HG03354 (cell line): ENCODE data around the gene C10orf143.
"Not testable (repeated sequence)": the region's sequence is repeated elsewhere in the genome, so short reads cannot be mapped to it uniquely, and the experiment has no call there.

Experiments used
- ATAC-seq: cut with Tn5 transposase; IDR thresholded peaks from one replicate; pipeline ENCODE4 v1.9.1; 2021; ENCODE audit warnings: mild to moderate bottlenecking; ENCODE audit not compliant: unreplicated experiment, poor library complexity, severe bottlenecking

Gene C10orf143

DNA sequence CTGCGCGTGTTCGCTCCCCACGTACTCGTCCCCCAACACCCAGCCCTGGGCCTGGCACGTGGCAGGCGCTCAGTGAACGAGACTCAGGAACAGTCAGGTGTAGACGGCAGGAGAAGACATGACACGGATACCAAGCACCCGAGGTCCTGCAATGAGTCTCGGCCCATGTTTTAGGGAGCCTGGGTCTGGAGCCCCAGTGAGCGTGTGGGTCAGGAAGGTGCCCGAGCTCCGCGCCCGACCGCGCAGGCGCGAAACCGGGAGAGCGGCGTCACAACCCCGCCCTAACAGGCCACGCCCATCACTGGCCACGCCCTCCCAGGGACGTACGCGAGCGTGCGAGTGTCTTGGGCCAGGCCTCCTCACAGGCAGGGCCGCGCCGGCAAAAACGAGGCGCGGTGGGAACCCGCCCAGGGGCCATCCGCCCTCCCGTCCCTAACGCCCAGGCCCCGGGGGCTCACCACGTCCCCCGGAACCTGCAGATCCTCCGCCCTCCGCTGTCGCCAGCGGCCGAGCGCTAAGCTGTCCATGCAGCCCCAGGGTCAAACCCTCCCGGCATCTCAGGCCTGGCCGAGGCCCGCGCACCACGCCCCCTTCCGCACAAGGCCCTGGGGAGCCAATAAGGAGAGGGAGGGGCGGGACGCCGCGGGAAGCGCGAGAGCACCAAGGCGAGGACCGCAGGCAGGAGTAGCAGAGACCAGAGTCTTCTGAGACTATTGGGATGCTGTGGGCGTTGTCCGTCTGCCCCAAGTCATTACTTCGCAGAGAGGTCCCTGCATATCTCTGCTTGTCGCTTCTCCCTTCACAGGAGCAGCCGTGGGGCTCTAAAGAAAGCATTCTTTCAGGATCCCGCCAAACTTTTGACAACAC lies at the start of gene C10orf143:
Gene C10orf143, minus strand, starts transcription at position 585 of the 867 bp plus-strand sequence. Its CDS starts 58 bp downstream, at position 527.
- peak; percentile 83 for ATAC-seq

DNA sequence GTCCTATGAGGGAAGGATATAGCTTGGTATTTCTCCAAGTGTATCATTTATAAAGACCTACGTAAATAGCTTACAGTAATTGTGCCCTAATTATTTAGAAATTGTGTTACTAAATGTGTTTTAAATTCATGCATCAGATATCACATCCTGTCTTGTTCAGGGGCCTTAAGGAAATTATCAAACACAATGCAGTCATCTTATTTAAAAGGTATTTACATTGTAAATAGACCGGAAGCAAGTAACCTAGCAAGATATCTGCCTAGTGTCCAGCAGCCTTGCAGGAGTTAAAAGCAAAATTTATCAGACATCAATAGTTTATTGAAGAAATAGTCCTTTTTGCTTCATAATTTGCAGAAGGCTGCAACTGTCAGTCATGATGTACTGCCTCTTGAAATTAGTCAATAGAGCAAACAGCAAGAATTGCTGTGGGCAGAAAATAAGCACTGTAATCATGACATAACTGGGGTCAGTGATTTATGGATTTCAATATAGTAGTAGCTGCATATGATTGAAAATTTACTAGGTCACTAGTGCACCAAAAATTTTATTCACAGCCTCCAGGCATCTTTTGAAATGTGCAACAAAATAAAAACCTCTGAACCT lies 48.7 kb upstream of the C10orf143 start:
- no peak for ATAC-seq

DNA sequence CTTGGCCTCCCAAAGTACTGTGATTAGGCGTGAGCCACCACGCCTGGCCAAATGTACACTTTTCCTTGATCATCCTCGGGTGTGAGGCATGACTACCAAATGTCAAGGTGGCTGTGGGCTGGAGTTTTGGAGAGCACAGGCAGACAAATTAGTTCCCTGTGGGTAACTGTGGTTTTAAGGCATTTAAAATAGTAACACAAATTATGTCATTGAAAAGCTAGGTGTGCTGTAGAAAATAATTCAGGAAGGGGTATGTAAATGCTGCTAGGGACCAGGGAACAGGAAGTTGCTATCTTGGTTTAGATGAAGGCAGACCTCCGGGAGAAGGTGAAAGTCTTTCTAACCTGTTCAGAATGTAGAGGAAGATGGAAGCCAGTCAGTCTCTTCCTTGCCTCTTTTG lies 35.4 kb upstream of the C10orf143 start:
- ATAC-seq = no peak

DNA sequence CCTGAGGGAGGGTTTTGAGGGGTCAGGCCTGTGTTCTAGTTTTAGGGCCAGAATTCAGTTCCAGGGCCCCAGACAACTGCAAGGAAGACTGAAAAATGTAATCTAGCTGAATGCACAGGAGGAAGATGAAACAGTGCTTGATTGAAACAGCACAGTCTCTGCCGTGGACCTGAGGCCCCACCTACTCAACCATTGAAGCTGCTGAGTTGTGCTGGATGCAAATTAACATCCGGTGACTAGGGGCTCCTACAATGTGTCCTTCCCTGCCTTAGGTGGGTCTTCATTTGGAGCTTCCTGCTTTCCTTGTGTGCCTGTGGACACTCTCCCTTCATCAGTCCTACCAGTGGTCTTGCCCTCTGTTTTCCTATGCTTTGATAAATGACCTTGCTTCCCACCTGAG lies 31.2 kb upstream of the C10orf143 start:
- ATAC-seq = peak; percentile 91

DNA sequence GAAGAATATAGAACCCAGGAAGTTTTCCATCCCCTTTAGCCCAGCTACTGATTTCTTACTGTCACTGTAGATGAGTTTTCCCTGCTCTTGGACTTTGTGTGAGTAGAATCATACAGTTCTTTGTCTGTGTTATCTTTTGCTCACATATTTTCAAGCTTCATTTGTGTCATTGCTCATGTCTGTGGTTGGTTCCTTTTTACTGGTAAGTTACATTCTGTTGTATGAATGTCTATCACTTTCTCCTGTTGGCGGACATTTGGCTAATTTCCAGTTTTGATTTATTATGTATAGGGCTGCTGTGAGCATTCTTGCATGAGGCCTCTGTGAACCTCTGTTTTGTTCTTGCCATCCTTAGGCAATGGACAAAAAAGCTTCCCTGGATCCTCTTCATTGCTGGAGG lies 30.8 kb upstream of the C10orf143 start:
- peak; percentile 17 for ATAC-seq

DNA sequence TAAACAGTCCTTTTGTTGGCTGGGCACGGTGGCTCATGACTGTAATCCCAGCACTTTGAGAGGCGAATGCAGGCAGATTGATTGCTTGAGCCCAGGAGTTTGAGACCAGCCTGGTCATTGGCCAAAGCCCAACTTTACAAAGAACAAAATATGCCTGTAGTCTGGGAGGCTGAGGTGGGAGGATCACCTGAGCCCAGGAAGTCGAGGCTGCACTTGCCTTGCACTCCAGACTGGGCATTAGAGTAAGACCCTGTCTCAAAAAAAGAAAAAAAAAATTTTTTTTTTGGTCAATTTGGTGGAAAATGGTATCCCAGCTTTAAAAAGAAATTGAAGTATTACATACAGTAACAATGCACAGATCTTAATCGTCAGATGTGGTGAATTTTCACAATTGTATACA lies 30.4 kb upstream of the C10orf143 start:
- ATAC-seq = no peak

DNA sequence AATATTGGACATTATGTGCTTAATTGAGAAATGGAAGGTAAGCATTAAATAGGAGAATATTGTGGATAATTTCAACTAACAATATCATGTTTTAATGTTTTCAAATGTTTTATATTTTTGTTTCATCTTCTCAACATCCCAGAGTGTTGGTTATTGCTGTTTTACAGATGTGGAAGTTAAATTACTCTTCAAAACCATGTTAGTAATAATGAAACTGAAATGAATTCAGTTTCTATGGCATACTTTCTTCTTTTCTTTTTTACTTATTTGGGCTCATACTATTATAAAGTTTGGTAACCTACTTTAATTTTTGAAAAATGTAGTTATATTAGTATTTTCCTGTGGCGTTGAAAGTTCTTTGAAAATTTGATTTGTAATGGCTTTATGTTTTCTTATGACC lies 29.8 kb upstream of the C10orf143 start:
- no peak for ATAC-seq

DNA sequence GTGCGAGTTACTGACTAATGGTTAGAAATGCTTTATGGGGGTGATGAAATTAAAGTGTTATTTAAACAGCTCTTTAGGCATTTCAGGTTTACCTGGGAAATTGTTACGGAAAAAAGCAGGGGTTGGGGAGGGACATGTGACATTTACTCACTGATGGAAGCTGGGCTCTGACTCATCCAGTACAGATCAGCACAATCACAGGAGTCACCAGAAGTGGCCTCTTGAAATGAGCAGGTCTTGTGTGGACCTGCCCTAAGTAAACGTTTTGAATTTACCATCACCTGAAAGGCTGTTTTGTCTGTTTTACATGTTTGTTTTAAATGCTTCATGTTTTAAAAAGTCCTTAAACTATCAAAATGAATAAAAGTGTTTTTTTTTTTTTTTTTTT lies 27.8 kb upstream of the C10orf143 start:
- ATAC-seq = no peak

DNA sequence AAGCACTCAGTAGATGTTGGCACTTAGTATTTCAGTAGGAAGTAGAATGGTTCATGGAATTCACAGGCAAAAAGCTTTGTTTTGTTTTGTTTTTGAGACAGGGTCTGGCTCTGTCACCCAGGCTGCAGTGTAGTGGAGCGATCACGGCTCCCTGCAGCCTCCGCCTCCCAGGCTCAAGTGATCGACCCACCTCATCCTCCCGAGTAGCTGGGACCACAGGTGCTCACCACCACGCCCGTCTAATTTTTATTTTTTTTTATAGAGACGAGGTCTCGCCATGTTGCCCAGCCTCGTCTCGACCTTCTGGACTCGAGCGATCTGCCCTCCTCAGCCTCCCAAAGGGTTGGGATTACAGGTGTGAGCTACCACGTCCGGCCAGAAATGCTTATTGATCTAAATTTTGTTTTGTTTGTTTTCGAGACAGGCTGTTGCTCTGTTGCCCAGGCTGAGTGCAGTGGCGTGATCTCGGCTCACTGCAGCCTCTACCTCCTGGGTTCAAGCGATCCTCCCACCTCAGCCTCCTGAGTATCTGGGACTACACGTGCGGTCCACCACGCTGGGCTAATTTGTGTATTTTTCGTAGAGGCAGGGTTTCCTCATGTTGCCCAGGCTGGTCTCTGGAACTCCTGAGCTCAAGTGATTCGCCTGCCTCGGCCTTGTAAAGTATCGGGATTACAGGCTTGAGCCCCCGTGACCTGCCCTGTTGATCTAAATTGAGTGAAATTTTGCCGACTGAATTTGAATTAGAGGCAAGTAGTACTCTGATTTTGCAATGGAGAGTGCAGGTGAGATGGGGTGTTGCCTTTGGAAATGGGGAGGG lies 27.2 kb upstream of the C10orf143 start:
- no peak for ATAC-seq

DNA sequence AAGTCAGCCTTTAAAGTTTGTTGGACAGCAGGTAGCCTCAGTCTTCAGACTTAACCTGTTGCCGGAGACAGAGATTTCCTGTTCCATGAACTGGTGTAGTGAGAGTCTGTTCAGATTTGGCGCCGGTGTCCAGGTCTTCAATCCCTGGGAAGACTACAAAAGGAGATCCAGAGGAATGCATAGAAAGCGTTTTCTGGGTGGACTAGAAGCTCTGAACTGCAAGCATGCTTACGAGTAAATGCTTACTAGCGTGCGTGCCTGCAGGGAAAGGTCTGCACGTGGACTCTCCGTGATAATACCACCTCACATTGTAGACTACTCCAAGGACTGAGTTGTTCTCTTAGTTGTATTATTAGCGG lies 26.4 kb upstream of the C10orf143 start:
- peak; percentile 4 for ATAC-seq

DNA sequence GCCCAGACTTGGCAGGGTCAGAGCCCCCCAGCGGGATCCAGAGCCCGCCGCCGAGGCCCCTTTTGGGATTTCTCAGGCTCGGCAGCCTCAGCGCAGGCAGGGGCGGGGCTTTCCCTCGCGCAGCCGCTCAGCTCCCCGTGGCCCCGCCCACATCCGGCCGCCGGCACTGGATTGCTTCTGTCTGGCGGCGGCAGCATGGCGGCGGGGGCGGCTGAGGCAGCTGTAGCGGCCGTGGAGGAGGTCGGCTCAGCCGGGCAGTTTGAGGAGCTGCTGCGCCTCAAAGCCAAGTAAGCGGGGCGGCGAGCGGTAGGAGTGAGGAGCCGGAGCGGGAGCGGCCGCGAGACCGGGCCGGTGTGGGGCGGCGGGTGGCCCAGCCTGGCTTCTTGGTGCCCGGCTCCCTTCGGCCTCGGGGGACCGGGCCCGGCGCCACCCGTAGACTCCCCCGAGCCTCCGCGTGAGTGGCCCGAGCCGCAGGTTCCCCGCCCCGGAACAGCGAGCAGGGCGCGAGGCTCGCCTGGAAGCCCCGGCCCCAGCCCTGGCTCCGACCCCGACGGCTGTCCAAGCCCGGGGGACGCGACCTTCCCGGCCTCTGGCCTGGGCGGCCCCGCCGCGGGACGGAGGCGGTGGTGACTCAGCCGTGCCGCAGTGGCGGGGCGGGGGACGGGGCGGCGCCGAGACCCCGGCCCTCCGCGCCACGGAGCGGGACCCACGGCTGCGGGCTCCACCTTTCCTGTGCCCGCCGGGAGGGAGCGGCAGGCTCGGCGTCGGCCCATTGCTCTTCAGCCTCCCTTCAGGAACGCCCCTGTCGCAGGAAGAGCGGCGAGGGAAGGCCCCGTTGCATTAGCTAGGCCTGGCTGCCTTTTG lies 25.8 kb upstream of the C10orf143 start, which contains the start of gene GLRX3:
Gene GLRX3, plus strand, starts transcription at position 166 of the 864 bp plus-strand sequence. Its CDS starts 30 bp downstream, at position 196.
- ATAC-seq = peak; percentile 91

DNA sequence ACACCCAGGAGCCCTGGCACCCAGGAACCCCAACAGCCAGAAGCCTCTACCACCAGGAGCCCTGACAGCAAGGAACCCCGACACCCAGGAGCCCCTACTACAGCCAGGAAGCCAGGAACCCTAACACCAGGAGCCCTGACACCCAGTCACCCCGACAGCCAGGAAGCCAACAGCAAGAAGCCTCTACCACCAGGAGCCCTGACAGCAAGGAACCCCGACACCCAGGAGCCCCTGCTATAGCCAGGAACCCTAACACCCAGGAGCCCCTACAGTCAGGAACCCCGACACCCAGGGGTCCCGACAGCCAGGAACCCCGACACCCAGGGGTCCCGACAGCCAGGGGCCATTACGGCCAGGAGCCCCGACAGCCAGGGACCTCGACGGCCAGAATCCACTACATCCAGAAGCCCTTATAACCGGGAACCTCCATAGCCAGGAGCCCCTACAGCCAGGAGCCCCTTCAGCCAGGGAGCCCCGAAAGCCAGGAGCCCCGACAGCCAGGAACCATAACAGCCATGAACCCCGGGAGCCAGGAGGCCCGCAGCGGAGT lies 25.1 kb upstream of the C10orf143 start:
- peak; percentile 0 for ATAC-seq

DNA sequence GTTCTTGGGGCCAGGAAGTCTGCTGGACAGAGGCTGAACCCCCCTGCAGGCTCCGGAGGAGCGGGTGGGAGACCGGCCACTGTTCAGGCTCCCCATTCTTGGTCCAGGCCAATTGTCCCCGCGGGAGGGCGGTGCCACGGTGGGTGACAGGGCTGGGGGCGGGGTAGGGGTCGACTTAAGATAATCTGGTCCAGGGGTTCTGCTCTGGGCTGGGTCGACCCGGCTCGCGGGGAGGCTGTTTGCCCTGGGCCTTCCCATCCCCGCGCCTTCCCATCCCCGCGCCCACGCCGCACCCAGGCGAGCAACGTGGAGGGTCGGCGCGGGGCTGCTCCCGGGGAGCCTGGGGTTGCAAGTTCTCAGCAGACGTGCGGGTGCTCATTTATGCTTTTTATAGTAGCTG lies 18.3 kb upstream of the C10orf143 start:
- ATAC-seq = no peak

DNA sequence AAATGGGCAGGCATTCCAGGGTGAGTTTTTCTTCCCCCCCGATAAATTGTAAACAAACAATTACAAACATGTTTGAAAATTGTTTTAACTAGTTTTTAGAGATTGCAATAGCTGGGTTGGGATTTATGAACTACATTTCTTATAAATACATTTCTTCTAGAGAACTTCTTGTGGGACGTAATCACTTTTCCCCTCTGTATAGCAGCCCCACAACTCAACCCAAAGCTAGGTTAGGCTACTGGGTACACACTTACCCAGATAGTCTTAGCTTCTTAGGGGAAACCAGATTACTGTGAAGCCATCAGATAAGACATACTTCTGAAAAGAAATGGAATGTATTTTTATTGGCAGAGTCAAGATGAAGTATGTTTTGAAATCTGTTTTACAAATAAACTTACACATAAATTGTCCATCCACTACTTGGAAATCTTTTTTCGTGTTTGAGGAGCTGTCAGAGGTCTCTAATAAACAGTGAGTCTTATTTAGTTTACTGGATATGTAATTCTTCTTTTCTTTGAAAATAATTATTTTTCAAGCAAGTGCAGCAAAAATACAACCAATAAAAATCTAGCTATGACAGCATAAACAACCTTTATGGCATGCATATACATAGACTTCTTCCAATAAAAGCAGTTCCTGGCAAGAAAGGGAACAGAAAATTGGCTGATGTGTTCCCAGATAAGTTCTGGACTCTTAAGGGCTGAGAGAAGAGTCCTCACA lies 17.6 kb upstream of the C10orf143 start:
- no peak for ATAC-seq

DNA sequence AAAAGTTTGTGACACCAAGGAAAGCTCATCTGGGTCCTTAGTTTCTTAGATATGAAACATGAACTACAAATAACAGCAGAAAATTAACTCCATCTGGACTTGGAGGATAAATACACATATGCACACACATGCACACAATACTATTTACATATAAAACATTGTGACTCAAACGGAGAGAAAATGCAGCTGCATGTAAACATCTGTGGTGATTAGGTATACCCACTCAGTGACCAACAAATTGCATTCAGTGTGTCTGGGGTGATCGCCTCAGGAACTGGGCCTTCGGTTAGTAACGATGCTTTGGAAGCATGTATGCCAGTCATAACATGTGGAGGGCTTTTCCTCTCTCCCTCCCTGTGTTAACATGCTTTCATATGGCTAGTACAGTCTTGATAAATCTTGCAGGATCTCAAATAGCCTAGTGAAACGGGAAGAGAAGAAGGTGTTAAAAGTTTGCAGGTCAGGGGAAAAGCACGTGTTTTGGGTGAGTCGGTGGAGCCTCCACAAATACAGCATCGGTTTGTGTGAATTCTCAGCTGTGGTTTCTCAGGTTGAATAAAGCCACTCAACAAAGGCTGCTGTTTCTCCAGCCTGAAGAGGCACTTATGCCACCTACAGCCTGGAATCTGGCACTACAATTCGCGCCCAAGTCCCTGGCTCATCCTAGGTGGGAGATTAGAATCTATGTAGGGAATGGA lies 16.9 kb upstream of the C10orf143 start:
- ATAC-seq = peak; percentile 98

DNA sequence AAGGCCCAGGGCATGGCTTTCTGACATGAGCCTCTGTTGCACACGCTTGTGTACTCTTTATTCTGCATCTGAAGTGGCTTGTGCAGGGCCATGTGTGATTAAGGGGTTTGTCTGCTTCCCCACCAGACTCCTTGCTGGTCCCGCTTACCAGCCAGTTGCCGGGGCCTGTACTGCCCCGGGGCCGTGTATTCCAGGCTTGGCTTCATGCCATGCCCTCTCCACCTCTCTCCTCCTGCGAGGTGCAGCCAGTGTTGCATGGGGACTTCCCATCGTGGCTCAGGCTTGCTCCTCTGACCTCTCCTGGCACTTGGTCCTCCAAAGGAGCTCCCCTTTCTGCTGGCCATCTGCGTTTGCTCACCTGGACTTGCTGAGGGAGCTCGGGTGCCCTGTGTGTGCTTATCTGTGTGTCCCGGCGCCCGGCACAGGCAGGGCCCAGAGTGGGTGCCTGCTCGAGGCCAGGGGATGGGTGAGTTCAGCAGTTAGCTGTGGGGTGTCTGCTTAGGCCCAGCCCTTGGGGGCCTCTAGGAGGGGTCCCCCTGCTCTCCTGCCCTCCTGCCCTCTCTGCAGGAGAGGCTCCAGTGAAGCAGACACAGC lies 11.0 kb upstream of the C10orf143 start:
- ATAC-seq = no peak

DNA sequence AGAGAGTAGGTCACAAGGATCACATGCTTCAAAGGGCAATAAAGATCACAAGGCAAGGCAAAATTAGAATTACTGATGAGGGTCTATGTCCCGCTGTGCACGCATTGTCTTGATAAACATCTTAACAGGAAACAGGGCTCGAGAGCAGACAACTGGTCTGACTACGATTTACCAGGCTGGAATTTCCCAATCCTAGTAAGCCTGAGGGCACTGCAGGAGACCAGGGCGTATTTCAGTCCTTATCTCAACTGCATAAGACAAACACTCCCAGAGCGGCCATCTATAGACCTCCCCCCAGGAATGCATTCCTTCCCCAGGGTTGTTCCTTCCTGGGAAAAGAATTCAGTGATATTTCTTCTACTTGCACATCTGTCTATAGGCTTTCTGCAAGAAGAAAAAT lies 6.9 kb upstream of the C10orf143 start:
- ATAC-seq = not testable (repeated sequence)

DNA sequence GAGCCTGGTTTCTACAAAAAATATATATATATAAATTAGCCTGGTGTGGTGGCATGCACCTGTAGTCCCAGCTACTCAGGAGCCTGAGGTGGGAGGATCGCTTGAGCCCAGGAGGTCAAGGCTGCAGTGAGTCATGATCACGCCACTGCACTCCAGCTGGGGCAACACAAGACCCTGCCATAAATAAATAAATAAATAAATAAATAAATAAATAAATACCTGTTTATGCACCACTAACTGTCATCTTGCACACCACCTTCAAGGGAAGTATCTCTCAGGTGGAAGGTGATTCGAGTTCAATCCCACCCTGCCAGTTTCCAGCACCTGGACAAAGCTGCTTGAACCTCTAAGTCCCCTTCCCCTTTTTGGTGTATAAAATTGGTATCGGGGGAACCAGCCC lies 6.3 kb upstream of the C10orf143 start:
- not testable (repeated sequence) for ATAC-seq
